HG03439 (cell line): Measurements from ENCODE around the gene HTR1B.

Source experiments
- ATAC-seq: cut with Tn5 transposase; IDR thresholded peaks from one replicate; pipeline ENCODE4 v1.9.1; 2021; ENCODE audit warnings: mild to moderate bottlenecking, moderate library complexity; ENCODE audit not compliant: unreplicated experiment

The HTR1B gene, protein sequence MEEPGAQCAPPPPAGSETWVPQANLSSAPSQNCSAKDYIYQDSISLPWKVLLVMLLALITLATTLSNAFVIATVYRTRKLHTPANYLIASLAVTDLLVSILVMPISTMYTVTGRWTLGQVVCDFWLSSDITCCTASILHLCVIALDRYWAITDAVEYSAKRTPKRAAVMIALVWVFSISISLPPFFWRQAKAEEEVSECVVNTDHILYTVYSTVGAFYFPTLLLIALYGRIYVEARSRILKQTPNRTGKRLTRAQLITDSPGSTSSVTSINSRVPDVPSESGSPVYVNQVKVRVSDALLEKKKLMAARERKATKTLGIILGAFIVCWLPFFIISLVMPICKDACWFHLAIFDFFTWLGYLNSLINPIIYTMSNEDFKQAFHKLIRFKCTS

DNA sequence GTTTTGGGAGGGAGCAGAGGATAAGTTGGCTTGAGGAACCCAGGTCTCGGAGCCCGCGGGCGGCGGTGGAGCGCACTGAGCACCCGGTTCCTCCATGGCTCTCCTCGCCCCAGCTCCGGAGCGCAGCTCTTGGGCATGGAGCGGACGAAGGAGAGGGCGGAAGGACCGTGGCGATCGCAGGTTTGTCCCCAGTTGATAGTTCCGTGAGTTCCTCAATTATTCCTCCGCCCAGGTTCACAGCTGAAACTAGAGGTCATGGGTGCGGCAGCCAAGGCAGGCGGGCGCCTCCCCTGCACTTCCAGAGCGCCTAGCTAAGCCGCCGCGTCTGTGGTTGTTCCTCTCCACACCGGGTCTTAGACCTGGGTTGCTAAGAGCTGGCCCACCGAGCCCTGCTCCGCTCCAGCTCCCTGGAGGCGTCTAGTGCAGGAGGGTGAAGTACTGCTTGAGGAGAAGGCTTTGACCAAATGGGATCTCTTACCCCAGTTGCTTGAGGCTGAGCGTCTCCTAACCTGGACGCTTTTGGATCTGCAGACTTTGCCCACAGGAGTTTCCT lies at the start of gene HTR1B:
Gene HTR1B (minus strand): TSS at position 184 of the 553 bp plus-strand sequence. CDS start 88 bp downstream, at position 96.
- ATAC-seq = no peak

DNA sequence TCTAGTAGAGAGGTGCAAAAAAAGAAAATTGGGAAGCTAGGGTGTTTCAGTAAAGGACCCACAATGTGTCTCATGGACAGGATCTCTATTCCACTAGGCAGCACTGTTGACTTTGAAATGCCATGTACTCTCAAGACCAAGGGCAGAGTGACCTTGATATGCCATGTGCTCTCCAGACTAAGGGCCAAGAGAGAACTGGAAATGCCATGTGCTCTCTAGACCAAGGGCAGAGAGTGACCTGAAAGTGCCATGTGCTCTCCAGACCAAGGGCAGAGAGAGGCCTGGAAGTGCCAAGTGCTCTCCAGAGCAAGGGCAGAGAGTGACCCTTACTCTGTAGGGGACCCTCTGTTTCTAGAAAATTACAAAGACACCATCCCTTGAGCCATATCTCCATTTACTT lies 49.3 kb upstream of the HTR1B start:
- no peak for ATAC-seq

DNA sequence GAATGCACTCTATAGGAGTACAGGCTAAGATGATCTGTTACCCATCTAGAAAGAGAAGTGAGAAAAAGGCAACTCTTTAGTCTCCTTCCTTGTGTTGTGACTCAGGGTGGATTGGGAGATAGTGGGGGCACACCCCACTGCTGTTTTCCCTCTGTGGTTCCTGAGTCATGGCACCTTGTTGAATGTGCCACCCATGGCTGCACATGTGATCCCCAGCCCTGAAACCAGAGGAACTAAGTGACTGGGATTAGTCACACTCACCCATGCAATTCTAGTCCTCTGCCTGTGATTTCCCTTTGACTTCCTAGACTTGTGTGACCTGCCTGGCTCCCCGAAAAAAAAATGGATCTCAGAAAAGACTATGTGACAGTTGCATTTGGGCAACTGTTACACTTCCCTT lies 48.6 kb upstream of the HTR1B start:
- no peak for ATAC-seq

DNA sequence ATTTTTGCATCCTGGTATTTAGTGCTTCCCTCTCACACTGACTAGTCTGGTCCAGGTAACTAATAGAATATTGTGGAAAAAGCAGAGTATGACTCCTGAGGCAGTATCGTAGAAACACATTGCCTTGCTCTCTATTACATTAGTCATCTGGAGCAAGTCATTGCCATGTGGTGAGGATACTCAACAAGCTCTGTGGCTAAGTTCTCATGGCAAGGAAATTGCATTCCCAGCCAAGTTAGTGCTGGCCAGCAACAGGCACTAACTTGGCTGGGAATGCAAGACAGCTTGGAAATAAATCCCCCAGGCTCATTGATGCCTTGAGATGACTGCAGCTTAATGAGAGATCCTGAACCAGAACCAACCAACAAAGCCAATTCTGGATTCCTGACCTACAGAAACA lies 39.7 kb upstream of the HTR1B start:
- no peak for ATAC-seq

DNA sequence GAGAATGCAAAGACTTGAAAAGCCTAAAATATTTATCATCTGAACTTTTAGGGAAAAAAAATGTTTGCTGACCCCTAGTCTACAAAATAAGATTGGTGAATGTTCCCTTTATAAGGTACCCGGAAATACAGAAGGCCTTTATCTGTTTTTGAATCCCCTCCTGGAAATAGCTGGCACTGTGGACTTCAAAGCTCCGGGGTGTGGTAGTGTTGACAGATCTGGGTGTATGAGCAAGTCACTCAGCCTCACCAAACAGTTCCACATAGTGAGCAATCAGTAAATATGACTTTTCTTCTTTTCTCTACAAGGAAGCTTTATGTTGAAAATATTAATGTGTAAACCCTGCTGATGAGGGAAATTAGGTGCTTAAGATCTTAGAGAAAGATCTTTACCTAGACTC lies 29.2 kb upstream of the HTR1B start:
- no peak for ATAC-seq

DNA sequence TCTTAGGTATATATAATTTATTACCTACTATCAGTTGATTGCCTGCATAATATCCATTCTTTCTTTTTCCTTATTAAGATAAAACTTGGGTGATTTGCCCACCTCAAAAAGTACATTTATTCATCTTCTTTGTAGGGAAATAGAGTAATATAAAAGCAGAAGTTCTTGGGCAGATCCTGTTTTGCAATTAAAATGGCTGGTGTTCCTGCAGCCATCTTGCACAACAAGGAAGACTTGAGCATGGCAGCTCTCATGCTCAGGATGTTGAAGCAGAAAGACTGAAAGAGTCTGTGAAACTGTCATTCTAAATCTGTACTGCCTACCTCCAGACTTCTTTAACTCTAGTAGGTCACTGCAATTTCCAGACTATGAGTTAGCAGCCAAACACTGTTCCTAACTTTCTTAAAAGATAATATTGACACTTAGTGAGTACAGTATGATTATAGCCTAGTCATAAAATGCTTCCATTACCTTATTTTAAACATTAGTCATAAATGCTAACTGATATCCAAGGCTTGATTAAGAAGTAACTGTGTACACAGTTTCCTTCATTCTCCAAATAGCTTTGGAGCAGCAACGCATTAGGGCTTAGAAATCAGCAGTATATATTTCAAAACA lies 24.6 kb upstream of the HTR1B start:
- no peak for ATAC-seq

DNA sequence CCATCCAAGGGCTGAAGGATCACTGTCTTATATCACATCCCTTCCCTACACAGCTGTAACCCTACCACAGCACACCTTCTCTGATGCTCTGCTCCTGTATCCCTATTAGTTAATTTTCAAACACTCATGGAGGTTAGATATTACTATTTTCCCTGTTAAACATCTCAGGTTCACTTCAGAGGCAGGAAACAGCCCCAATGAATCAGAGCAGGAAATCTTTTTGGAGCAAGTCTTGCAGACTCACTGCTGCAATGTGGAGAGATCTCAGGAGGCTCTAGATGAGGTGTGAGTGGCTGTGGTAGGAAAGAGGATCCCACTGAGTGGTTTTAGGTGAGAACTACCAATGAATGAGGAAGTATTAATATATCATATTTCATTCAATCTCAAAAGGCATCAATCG lies 19.7 kb upstream of the HTR1B start:
- no peak for ATAC-seq

DNA sequence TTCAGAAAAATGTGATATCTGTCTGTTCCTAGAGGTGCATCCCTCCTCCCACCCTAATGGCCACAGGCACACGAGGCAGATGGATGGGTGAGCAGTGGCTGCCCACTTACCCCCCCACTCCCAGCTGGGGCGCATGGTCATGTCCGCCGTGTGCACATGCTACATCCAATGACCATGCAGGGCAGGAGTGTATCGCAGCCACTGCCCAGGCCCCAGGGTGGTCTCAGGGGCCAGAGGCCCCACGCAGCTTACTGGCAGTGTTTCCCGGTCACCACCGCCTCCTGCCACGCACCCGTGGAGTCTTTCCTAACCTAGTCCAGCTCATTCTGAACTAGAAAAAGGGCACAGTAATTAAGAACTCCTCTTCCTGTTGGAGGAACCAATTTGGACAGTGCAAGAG lies 11.7 kb upstream of the HTR1B start:
- ATAC-seq = no peak

DNA sequence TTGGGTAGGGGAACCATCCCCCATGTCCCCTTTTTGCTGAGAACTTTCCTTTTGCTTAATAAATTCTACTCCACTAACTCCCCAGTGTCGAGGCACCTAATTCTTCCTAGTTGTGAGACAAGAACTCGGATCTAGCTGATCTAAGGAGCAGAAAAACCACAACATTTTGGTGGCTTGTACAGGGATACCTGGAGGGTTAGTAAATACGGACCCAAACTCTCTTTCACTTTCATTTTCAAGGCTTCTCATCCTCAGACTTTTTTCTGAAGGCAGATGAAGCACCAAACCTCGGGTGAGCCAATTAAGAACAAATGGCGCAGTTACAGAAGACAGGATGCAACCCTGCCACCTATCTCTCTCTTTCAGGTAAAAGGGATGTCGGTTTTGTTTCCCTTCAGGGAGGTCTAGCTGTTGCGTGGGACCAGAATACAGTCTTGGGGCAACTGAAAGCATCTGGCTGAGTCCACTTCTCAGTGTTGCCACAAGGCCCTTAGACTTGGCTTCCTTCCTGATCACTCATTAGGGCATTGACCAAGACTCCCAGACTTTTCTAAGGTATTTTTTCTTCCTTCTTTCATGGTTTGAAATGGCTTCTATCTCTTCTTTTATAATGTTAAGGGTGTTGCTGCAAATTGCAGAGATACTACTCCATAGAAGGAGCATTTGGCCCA lies 11.1 kb upstream of the HTR1B start:
- ATAC-seq = no peak

DNA sequence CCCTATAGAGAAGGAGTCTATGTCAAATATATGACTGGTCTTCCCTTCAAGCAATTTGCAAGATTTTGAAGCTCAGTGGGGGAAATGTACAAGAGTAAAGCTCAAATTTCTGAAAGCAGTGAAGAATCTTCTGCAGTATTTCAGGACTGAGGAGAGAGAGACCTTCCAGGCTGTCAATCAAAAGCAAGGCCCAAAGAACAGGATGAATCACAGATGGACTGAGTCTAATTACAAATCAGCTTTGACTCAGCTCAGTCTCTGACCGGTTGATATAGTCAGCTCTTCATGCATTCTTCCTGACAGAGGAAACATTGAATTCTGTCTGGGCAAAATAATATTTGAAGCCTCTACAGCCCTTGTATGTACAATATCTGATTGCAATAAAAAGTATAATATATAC lies 7.7 kb upstream of the HTR1B start:
- ATAC-seq = no peak

DNA sequence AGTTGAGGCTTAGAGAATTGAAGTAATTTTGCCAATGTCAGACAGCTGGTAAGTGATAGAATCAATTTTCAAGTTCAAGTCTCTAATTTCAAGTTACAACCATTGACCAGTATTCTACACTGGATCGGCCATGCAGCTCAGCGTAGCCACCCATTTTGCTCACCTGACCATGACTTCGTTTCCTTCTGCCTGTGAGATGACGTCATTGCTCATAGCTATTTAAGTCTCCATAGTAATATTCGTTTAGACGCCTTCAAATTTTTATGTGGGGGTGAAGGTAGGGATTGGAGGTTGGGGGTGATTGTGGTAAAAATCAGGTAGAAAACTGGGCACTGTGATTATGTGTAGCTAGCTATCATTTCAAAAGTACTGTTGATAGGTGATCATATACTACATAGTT lies 5.6 kb upstream of the HTR1B start:
- no peak for ATAC-seq

DNA sequence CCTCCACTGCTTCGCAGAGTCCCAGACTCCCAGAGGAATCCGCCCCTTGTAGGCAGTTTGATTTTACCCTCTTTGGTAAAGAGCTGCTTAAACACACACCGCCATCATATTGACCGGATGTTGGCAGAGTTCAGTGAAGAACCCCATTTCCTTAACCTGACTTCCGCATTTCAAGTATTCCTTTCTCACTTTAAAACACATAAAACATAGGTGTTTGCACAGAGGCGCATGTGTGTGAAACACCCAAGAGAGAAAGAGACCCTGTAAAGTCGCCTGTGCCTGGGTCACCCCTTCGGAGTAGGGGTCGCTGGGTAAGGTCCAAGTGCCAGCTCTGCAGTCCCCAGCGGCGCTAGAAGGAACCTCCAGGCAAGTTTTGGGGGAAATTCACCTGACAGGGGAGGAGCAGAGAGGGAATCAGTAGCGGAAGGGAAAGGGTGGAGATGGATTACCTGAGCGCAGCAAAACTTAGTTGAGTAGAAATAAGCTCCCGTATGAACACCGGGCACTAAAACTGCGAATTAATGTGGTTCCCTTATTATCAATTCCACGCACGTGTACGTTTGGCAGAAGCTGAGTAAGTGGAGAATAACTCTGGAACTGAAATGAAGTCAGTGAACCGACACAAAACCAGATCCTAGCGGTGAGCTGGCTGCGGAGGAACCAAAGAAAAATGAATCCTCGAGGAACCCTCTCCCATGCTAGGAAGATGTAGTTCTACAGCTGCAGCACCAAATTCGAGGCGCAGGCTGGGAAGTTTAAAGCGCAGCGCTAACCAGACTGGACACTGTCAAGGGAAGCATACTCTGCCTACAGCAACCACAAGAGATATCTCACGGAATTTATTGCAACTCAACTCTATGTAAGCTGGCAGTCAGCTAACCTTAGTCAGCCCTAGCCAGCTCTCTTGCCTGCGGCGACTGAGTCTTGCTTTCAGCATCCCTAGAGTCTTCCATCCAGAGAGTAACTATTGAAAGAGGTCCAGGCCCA lies 3.5 kb upstream of the HTR1B start:
- ATAC-seq = peak; percentile 79

DNA sequence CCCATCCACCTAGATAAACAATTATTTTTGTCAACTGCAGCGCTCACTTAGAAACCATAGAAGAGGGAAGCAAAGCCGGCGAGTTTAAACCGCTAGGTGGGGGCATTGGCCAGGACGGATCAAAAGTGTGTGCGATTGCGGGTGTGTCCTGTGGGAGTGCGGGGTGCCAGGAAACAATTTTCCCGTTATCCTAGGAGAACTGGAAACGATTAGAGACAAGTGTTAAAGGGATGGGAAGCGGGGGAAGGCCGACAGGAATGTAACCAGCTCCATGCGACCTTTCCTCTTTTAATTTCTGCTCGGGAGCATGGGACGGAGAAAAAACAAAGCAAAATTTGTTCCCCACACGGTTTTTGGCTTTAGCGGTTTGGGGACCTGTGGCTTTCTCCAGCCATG lies 2.8 kb upstream of the HTR1B start:
- ATAC-seq = peak; percentile 96

DNA sequence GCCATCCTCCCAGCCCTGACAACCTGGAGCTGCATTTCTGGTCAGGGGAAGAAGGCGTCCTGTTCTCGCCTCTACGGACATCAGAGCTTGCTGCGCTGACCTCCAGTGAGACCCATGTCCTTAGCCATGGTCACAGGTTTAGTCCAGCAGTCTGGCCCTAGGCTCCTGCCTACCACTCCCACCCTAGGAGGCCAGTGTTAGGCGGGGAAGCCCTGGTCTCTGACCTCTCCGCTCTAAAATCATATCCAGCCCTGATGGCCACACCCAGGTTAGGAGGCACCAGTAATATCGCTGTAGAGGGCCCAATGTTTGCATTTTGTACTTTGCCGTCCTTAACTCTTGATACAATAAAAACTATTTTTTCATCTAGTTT lies 1.2 kb upstream of the HTR1B start:
- no peak for ATAC-seq

DNA sequence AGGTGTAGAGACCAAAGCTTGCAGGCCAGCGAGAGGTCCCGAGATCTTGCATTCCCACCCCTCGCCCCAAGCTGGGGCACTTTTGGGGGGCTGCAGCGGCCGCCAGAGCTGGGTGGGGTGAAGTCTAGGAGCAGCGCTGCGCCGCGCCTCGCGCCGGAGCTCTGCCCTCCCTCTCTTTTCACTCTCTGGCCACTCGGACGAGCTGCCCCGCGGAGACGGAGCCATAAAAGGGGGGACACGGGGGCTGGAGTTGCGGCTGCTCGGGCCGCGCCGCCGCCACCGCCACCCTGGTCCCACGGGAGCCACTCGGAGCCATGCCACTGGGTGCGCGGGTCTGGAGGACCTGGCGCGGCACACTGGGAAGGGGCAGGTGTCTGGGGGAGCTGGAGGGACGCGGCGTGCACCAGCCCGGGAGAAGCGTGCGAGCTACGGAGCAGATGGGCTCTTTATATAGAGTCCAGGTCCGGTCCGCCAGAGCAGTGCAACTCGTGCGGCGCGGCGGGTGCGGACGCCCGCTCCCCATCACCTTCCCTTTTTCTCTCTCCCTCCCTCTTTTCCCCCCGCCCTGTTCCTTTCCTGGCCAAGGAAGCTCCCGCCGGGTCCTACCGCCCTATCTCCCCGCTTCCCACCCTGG lies 687 bp upstream of the HTR1B start:
- no peak for ATAC-seq

DNA sequence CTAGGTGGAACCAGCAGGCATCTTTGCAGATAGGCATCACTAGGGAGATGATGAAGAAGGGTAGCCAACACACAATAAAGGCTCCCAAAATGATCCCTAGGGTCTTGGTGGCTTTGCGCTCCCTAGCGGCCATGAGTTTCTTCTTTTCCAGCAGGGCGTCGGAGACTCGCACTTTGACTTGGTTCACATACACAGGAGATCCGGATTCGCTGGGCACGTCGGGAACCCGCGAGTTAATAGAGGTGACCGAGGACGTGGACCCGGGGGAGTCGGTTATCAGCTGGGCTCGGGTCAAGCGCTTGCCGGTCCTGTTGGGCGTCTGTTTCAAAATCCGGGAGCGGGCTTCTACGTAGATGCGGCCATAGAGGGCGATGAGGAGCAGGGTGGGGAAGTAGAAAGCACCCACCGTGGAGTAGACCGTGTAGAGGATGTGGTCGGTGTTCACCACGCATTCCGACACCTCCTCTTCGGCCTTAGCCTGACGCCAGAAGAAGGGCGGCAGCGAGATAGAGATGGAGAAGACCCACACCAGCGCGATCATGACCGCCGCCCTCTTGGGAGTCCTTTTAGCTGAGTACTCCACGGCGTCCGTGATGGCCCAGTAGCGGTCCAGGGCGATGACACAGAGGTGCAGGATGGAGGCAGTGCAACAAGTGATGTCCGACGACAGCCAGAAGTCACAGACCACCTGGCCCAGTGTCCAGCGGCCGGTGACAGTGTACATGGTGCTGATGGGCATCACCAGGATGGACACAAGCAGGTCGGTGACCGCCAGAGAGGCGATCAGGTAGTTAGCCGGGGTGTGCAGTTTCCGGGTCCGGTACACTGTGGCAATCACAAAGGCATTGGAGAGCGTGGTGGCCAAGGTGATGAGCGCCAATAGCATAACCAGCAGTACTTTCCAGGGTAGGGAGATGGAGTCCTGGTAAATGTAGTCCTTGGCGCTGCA lies 658 bp downstream of the HTR1B start:
- no peak for ATAC-seq

DNA sequence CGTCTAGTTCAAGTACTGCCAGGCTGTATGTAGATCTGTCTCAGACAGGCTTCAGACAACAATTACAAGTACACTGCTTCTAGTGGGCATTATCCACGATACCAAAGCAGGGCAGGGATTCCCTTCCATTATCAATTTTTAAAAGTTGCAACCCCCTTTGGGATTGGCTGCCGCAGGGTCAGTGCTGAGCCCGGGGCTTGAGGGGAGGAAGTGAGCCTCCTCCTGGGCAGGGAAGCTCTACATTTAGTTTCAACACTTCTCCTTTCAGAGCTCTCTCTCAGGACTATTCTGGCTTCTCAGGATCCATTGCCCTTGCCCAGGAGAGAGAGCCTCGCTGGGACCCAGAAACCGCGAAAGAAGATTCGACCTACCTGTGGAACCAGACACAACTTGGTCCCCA lies 1.5 kb downstream of the HTR1B start:
- no peak for ATAC-seq

DNA sequence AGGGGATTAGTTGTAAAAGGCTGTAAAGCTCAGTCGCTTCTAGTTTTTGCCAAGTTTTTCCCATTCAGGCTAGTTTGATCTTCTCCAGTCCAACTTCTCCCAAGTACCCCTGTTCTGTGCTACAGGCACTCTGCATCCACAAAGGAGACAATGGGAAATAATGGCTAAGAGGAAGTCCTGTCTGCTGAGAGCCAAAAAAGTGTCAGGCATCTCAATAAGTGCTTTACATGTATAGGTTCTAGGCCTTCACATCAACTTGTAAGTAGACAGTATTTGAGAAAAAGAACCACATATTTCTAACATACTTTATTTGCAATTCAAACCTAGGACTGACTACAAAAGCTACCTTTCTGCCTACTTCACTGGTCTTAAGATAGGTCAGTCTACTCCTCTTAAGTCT lies 4.9 kb downstream of the HTR1B start:
- ATAC-seq = no peak

DNA sequence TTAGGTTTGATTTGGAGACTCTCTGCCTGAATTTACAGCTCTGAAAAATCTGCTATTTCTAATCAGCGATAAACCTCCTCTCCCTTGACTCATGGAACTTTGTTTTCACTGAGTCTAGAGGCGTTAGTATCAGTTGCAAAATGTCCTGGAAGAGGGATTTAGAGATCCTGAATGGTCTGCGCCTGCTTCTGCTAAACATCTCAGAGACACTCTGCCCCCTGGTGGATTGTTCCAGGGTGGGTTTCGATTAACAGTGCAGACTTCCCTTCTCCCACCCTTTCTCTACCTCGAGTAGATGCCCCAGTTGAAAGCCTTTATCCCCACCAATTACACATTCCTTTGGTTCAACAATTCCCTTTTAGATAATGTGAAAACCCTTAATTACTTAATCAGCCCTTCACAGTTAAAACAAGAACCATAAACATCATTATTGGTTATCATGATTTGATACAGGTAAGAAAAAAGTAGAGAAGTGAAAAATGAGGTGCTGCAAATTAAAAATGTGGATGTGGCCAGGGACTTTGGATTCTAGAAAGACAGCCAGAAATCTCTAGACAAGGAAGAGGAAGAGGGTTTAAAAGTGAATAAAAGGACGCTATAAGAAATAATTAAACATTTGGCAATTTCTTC lies 5.5 kb downstream of the HTR1B start:
- peak; percentile 68 for ATAC-seq
